Mesenteric fat pad (tissue), 1 donor: Measurements from ENCODE around the gene IL13RA1. TPM values are rescaled to one million over a fixed set of nuclear protein-coding genes. Genes with fewer than 3 reads are reported as not detected.
"Not testable (repeated sequence)": the region's sequence is repeated elsewhere in the genome, so short reads cannot be mapped to it uniquely, and the experiment has no call there.

Source experiments
- DNase-seq: peaks from one replicate; pipeline ENCODE4 v3.0.0-alpha.2; 2020; ENCODE audit warnings: low spot score
- total RNA-seq: library from RNA; stranded (reverse); fragmentation: NEBNext Ultra II Directional; extraction: Animal tissue kit (Norgen Biotek cat#: 25700); gene quantifications from one replicate; pipeline ENCODE4 v1.2.1, GENCODE V29; 2021
- donor health status: DM: yes; HTN: yes; CAD: no.

IL13RA1 gene
- total RNA-seq, 1 donor from 2014 or later = 66.7 TPM

- DNase-seq = no peak
Measured at GRCh38 chrX:118727686-118728339, 407 bp downstream of the IL13RA1 start.

GRCh38 chrX:118729042-118729652, 1.7 kb downstream of the IL13RA1 start:
- DNase-seq = no peak

- DNase-seq = no peak
Measured at GRCh38 chrX:118730500-118731247, 3.3 kb downstream of the IL13RA1 start.

GRCh38 chrX:118732551-118732950, 5.1 kb downstream of the IL13RA1 start:
- not testable (repeated sequence) for DNase-seq

GRCh38 chrX:118734909-118735308, 7.5 kb downstream of the IL13RA1 start:
- no peak for DNase-seq

GRCh38 chrX:118736394-118737010, 9.1 kb downstream of the IL13RA1 start:
- DNase-seq = no peak

GRCh38 chrX:118739577-118739976, 12.2 kb downstream of the IL13RA1 start:
- no peak for DNase-seq

GRCh38 chrX:118740276-118740889, 13.0 kb downstream of the IL13RA1 start:
- no peak for DNase-seq

- no peak for DNase-seq
Measured at GRCh38 chrX:118742176-118742575, 14.8 kb downstream of the IL13RA1 start.

- no peak for DNase-seq
Measured at GRCh38 chrX:118745570-118745969, 18.2 kb downstream of the IL13RA1 start.

- no peak for DNase-seq
Measured at GRCh38 chrX:118751950-118752783, 24.8 kb downstream of the IL13RA1 start.

GRCh38 chrX:118755633-118756032, 28.2 kb downstream of the IL13RA1 start:
- DNase-seq = no peak

- no peak for DNase-seq
Measured at GRCh38 chrX:118756101-118756500, 28.7 kb downstream of the IL13RA1 start.

GRCh38 chrX:118758511-118758910, 31.1 kb downstream of the IL13RA1 start:
- no peak for DNase-seq

GRCh38 chrX:118760025-118760424, 32.6 kb downstream of the IL13RA1 start:
- no peak for DNase-seq

- DNase-seq = no peak
Measured at GRCh38 chrX:118761939-118762707, 34.7 kb downstream of the IL13RA1 start.

- no peak for DNase-seq
Measured at GRCh38 chrX:118763489-118763888, 36.1 kb downstream of the IL13RA1 start.

GRCh38 chrX:118764122-118764521, 36.7 kb downstream of the IL13RA1 start:
- DNase-seq = no peak

GRCh38 chrX:118770133-118770760, 42.8 kb downstream of the IL13RA1 start:
- DNase-seq = no peak
